GM13976 (cell line): ENCODE results near the gene EEF1A2.

Experiments used
- DNase-seq: peaks from one replicate; pipeline ENCODE4 v3.0.0; 2012; ENCODE audit warnings: low spot score
- CTCF ChIP-seq: IDR thresholded peaks from 2 replicates; pipeline ENCODE4 v1.5.1; 2012; ENCODE audit warnings: borderline replicate concordance, mild to moderate bottlenecking; ENCODE audit not compliant: insufficient read depth; ENCODE audit errors: extremely low read depth, missing control alignments, control extremely low read depth
- in situ Hi-C: fragments of 300-500 bp; cut with MboI; formaldehyde crosslinking; loops from one replicate; pipeline ENCODE4 v1.12.0; 2022; ENCODE audit warnings: low sequenced_read_pairs, mixed read lengths, inconsistent platforms; ENCODE audit not compliant: unreplicated experiment

Gene EEF1A2

GRCh38 chr20:63500151-63500901, 1.4 kb upstream of the EEF1A2 start:
- in situ Hi-C loops, result no loop called here
- no peak for TF ChIP-seq CTCF

GRCh38 chr20:63499338-63499969, 571 bp upstream of the EEF1A2 start:
- DNase-seq, result no peak
- TF ChIP-seq CTCF, result no peak
- in situ Hi-C loops, result no loop called here

More at GRCh38 chr20:63500151-63500901, 1.4 kb upstream of the EEF1A2 start:
- no peak for DNase-seq

- no peak for TF ChIP-seq CTCF
- in situ Hi-C loops, result no loop called here
- DNase-seq, result no peak
Observed at GRCh38 chr20:63497946-63498935, 642 bp downstream of the EEF1A2 start.

- in situ Hi-C loops, result no loop called here
- TF ChIP-seq CTCF, result no peak
- no peak for DNase-seq
Observed at GRCh38 chr20:63497138-63497945, 1.5 kb downstream of the EEF1A2 start.

GRCh38 chr20:63496596-63497120, 2.2 kb downstream of the EEF1A2 start:
- in situ Hi-C loops, result no loop called here
- DNase-seq, result no peak
- no peak for TF ChIP-seq CTCF
